ENCODE data around the gene CREB3L1. TPM values are rescaled to one million over a fixed set of nuclear protein-coding genes. Genes with fewer than 3 reads are reported as not detected.

Gene CREB3L1
- total and polyA plus RNA-seq, 2 of the 13 experiments (the other 11 are each of a cell fraction or from before 2014, with no cell fraction given) = not detected

- intact Hi-C loops (cut with micrococcal nuclease; ENCODE audit: unreplicated experiment) = loop anchor here (10.0 kb wide), 1 partner anchor 111 kb away; the partner anchor contains the start of gene PHF21A
- H3K79me2 ChIP-seq (ENCODE audit: insufficient read depth, low read length) = no peaks in the 10 kb centered on the region
- H3K9me3 ChIP-seq (ENCODE audit: low read length) = no peaks in the 10 kb centered on the region
- no peaks in the 10 kb centered on the region for H4K20me1 ChIP-seq (ENCODE audit: insufficient read depth, low read length)
- H3K4me3 ChIP-seq (replicated peaks in 1 of 3; ENCODE audit: insufficient read depth in 1 of 3, low read depth in 2 of 3, low read length in 3 of 3) = no peak overlapping the region
- H3K36me3 ChIP-seq (replicated peaks in 1 of 2; ENCODE audit: control insufficient read depth in 1 of 2, insufficient read depth in 2 of 2, low read length in 2 of 2) = no peaks in the 10 kb centered on the region
- CTCF ChIA-PET (ENCODE audit: low intra/inter-chr PET ratio, low total read pairs) = no interaction called here
- no peak overlapping the region for H3K9ac ChIP-seq (ENCODE audit: insufficient read depth, low read depth, low read length)
- 4% methylated on average over 1 of the region's 1 CpG for WGBS (ENCODE audit: low lambda C conversion rate)
- ATAC-seq (no peak), DNase-seq (ENCODE audit: low spot score) (no peak), FAIRE-seq (no peak)
- no peak for TF ChIP-seq SP1 (IDR thresholded peaks at IDR 0.05)
- TF ChIP-seq SP1 (CRISPR knock-in tag; IDR thresholded peaks at IDR 0.05) = no peak
- peak; percentile 33; the same call in 1 of the 2 replicates for TF ChIP-seq CEBPB (IDR thresholded peaks at IDR 0.05; ENCODE audit: borderline replicate concordance, low read depth, low read length)
- in situ Hi-C loops (cut with HindIII; ENCODE audit: extremely low pct_ligation_motif_present, low pct_unique_long_range_greater_than_20kb) = no loop called here
- no TSS peak for BruUV-seq (replicated peaks)
- H3K4me2 ChIP-seq (ENCODE audit: low read depth, low read length) = no peak overlapping the region
- no peak overlapping the region for H2AFZ ChIP-seq (ENCODE audit: low read length)
- H3K27me3 ChIP-seq (ENCODE audit: control insufficient read depth in 1 of 2, insufficient read depth in 2 of 2, low read length in 2 of 2) = peaks cover 7 to 35% of the 10 kb centered on the region in 2 experiments
- no peak overlapping the region for H3K27ac ChIP-seq (ENCODE audit: extremely low read length, insufficient read depth, low read length)
- H3K4me1 ChIP-seq (ENCODE audit: insufficient read depth, low read length) = peaks cover 25% of the 10 kb centered on the region
- POLR2A ChIA-PET = no interaction called here
Observed at GRCh38 chr11:46235777-46236688, 41.4 kb upstream of the CREB3L1 start.

- POLR2A ChIA-PET = no interaction called here
- H3K36me3 ChIP-seq (replicated peaks in 1 of 2; ENCODE audit: control insufficient read depth in 1 of 2, insufficient read depth in 2 of 2, low read length in 2 of 2) = no peaks in the 10 kb centered on the region
- no peak for FAIRE-seq
- H3K9me3 ChIP-seq (ENCODE audit: low read length) = no peaks in the 10 kb centered on the region
- BruUV-seq (replicated peaks) = no TSS peak
- H3K27me3 ChIP-seq (ENCODE audit: control insufficient read depth in 1 of 2, insufficient read depth in 2 of 2, low read length in 2 of 2) = peaks cover 7 to 38% of the 10 kb centered on the region in 2 experiments
- no peak overlapping the region for H3K27ac ChIP-seq (ENCODE audit: extremely low read length, insufficient read depth, low read length)
- CTCF ChIA-PET (ENCODE audit: low intra/inter-chr PET ratio, low total read pairs) = no interaction called here
- H3K4me3 ChIP-seq (replicated peaks in 1 of 3; ENCODE audit: insufficient read depth in 1 of 3, low read depth in 2 of 3, low read length in 3 of 3) = no peak overlapping the region
- WGBS (ENCODE audit: low lambda C conversion rate) = 54% methylated on average over 5 of the region's 5 CpGs
- H3K9ac ChIP-seq (ENCODE audit: insufficient read depth, low read depth, low read length) = no peak overlapping the region
- H3K4me1 ChIP-seq (ENCODE audit: insufficient read depth, low read length) = peaks cover 25% of the 10 kb centered on the region
- ATAC-seq = no peak
- intact Hi-C loops (cut with micrococcal nuclease; ENCODE audit: unreplicated experiment) = loop anchor here (10.0 kb wide), 1 partner anchor 112 kb away; the partner anchor contains the start of gene PHF21A
- H4K20me1 ChIP-seq (ENCODE audit: insufficient read depth, low read length) = no peaks in the 10 kb centered on the region
- no peak overlapping the region for H2AFZ ChIP-seq (ENCODE audit: low read length)
- no peaks in the 10 kb centered on the region for H3K79me2 ChIP-seq (ENCODE audit: insufficient read depth, low read length)
- in situ Hi-C loops (cut with HindIII; ENCODE audit: extremely low pct_ligation_motif_present, low pct_unique_long_range_greater_than_20kb) = no loop called here
- H3K4me2 ChIP-seq (ENCODE audit: low read depth, low read length) = no peak overlapping the region
- DNase-seq (ENCODE audit: low spot score) = no peak
- TF ChIP-seq SALL1 (CRISPR knock-in tag; IDR thresholded peaks at IDR 0.05) = no peak
- no peak for TF ChIP-seq CREB3 (CRISPR knock-in tag; IDR thresholded peaks at IDR 0.05)
- no peak for TF ChIP-seq ZNF597 (CRISPR knock-in tag; IDR thresholded peaks at IDR 0.05)
- TF ChIP-seq POLR2AphosphoS2 (IDR thresholded peaks at IDR 0.05; ENCODE audit: low read depth, low read length) = no peak
- no peak for TF ChIP-seq ARID3A (IDR thresholded peaks at IDR 0.05; ENCODE audit: low read depth, low read length)
- no peak for TF ChIP-seq ZNF382 (CRISPR knock-in tag; IDR thresholded peaks at IDR 0.05; ENCODE audit: borderline replicate concordance)
- TF ChIP-seq GRHL1 (CRISPR knock-in tag; conservative IDR thresholded peaks at IDR 0.05) = no peak
- TF ChIP-seq HNRNPLL (IDR thresholded peaks at IDR 0.05; ENCODE audit: low read depth, low read length, poor library complexity, severe bottlenecking) = no peak
Observed at GRCh38 chr11:46236918-46237247, 40.6 kb upstream of the CREB3L1 start.
